C4-2B (cell line): ENCODE results near the gene SCN4A.

Experiments used
- CTCF ChIP-seq: fragments of 450-650 bp; conservative IDR thresholded peaks from 2 replicates; pipeline ENCODE4 v1.5.1; 2017; ENCODE audit warnings: mild to moderate bottlenecking
- ZFX ChIP-seq: fragments of 450-650 bp; IDR thresholded peaks from 2 replicates; pipeline ENCODE4 v1.6.1; 2017

GRCh38 chr17:63967953-63968352 lies 4.8 kb downstream of the SCN4A start:
- TF ChIP-seq CTCF (no peak), ZFX (no peak)
